C4-2B (cell line): ENCODE measurements around the gene OPRL1.

Experiments used
- CTCF ChIP-seq: fragments of 450-650 bp; conservative IDR thresholded peaks from 2 replicates; pipeline ENCODE4 v1.5.1; 2017; ENCODE audit warnings: mild to moderate bottlenecking
- ZFX ChIP-seq: fragments of 450-650 bp; IDR thresholded peaks from 2 replicates; pipeline ENCODE4 v1.6.1; 2017

- TF ChIP-seq CTCF: no peak
- TF ChIP-seq ZFX: no peak
These were observed 4.3 kb upstream of the OPRL1 start for GRCh38 chr20:64075556-64075955.
